IMR-90 (cell line): ENCODE results near the gene FYCO1. TPM values are rescaled to one million over a fixed set of nuclear protein-coding genes. Genes with fewer than 3 reads are reported as not detected.

Experiments used
- ATAC-seq: fragments of 200-7000 bp; cut with Tn5 transposase; 2 replicates; pipeline ENCODE4 v1.9.1; 2020; ENCODE audit warnings: low read depth, mild to moderate bottlenecking, moderate library complexity
- BruUV-seq: library from RNA; stranded (reverse); fragments of 400-500 nt; replicated peaks from 2 replicates; lab custom pipeline; 2021; lab: Mats Ljungman, UMichigan
- CTCF ChIA-PET: fragments of 300-600 bp; formaldehyde crosslinking; extraction: SDS; loops from one replicate; lab custom pipeline; 2021; ENCODE audit warnings: antibody characterized with exemption; lab: Yijun Ruan, JAX
- POLR2A ChIA-PET: fragments of 300-600 bp; sonication (Branson Sonifier 250); formaldehyde crosslinking; loops from one replicate; lab custom pipeline; 2022; ENCODE audit warnings: antibody characterized with exemption; ENCODE audit not compliant: unreplicated experiment; lab: Charles Lee
- DNase-seq: peaks from one replicate; pipeline ENCODE4 v3.0.0; 2013
- H2AFZ ChIP-seq: replicated peaks from 2 replicates; pipeline ENCODE3; 2013; ENCODE audit warnings: low read length, mild to moderate bottlenecking; ENCODE audit not compliant: poor library complexity
- H2AK5ac ChIP-seq: 2 replicates; pipeline ENCODE4 v1.6.1; 2013; ENCODE audit warnings: low read depth, low read length, inconsistent platforms
- H2AK9ac ChIP-seq: replicated peaks from 2 replicates; pipeline ENCODE3; 2013; ENCODE audit warnings: mild to moderate bottlenecking, low read depth, low read length, moderate library complexity; ENCODE audit not compliant: poor library complexity
- H2BK120ac ChIP-seq: 2 replicates; pipeline ENCODE4 v1.6.1; 2013; ENCODE audit warnings: low read depth, low read length, inconsistent platforms
- H2BK15ac ChIP-seq: 3 replicates; pipeline ENCODE4 v1.6.1; 2013; ENCODE audit warnings: low read depth, low read length, inconsistent platforms
- H2BK20ac ChIP-seq: 2 replicates; pipeline ENCODE4 v1.6.1; 2013; ENCODE audit warnings: low read depth, mild to moderate bottlenecking, inconsistent platforms, low read length, moderate library complexity
- H2BK5ac ChIP-seq: 2 replicates; pipeline ENCODE4 v1.6.1; 2013; ENCODE audit warnings: mild to moderate bottlenecking, low read depth, low read length, inconsistent platforms; ENCODE audit not compliant: poor library complexity, severe bottlenecking
- H3K14ac ChIP-seq: replicated peaks from 2 replicates; pipeline ENCODE4 v1.6.1; 2013; ENCODE audit warnings: low read depth, low read length, inconsistent platforms
- H3K18ac ChIP-seq: 2 replicates; pipeline ENCODE4 v1.6.1; 2013; ENCODE audit warnings: low read depth, low read length, control low read depth
- H3K23ac ChIP-seq: 2 replicates; pipeline ENCODE4 v1.6.1; 2013; ENCODE audit warnings: low read depth, low read length, inconsistent platforms
- H3K27ac ChIP-seq: 2 replicates; pipeline ENCODE4 v1.5.1; 2013; ENCODE audit warnings: mild to moderate bottlenecking, control low read depth, low read length; ENCODE audit not compliant: insufficient read depth
- H3K27me3 ChIP-seq: 2 replicates; pipeline ENCODE4 v1.6.1; 2013; ENCODE audit warnings: low read length; ENCODE audit not compliant: control insufficient read depth, insufficient read depth
- H3K36me3 ChIP-seq: 2 replicates; pipeline ENCODE4 v1.6.1; 2013; ENCODE audit warnings: low read length, mixed read lengths; ENCODE audit not compliant: control insufficient read depth, insufficient read depth
- H3K4ac ChIP-seq: 2 replicates; pipeline ENCODE4 v1.6.1; 2013; ENCODE audit warnings: low read depth, low read length, inconsistent platforms
- H3K4me1 ChIP-seq: 2 replicates; pipeline ENCODE4 v1.6.1; 2013; ENCODE audit warnings: low read length, mixed read lengths; ENCODE audit not compliant: control insufficient read depth, insufficient read depth
- H3K4me2 ChIP-seq: 2 replicates; pipeline ENCODE4 v1.6.1; 2013; ENCODE audit warnings: low read depth, mild to moderate bottlenecking, control low read depth, low read length, moderate library complexity
- H3K4me3 ChIP-seq: 2 replicates; pipeline ENCODE4 v1.5.1; 2013; ENCODE audit warnings: low read depth, mild to moderate bottlenecking, control low read depth, low read length, moderate library complexity; ENCODE audit not compliant: insufficient read depth
- H3K56ac ChIP-seq: 2 replicates; pipeline ENCODE4 v1.6.1; 2013; ENCODE audit warnings: low read length, inconsistent platforms; ENCODE audit not compliant: insufficient read depth; ENCODE audit errors: extremely low read depth
- H3K79me1 ChIP-seq, 2 experiments: 2 replicates each; pipeline ENCODE4 v1.6.1; 2013; ENCODE audit warnings: low read length in 2 of 2, inconsistent platforms in 1 of 2, low read depth in 1 of 2
- H3K9ac ChIP-seq: 2 replicates; pipeline ENCODE4 v1.6.1; 2013; ENCODE audit warnings: low read depth, low read length, control low read depth
- H3K9me1 ChIP-seq: 2 replicates; pipeline ENCODE4 v1.6.1; 2013; ENCODE audit warnings: low read length, inconsistent platforms; ENCODE audit not compliant: insufficient read depth
- H3K9me3 ChIP-seq: 2 replicates; pipeline ENCODE4 v1.6.1; 2013; ENCODE audit warnings: low read length; ENCODE audit not compliant: control insufficient read depth, insufficient read depth
- H4K20me1 ChIP-seq: 2 replicates; pipeline ENCODE4 v1.6.1; 2013; ENCODE audit warnings: low read length, inconsistent platforms; ENCODE audit not compliant: insufficient read depth
- H4K5ac ChIP-seq: 2 replicates; pipeline ENCODE4 v1.6.1; 2013; ENCODE audit warnings: mild to moderate bottlenecking, low read depth, low read length, control low read depth
- H4K8ac ChIP-seq, 2 experiments: 2 replicates each; pipeline ENCODE4 v1.6.1; 2013; ENCODE audit warnings: low read depth in 2 of 2, low read length in 2 of 2, control low read depth in 1 of 2, inconsistent platforms in 1 of 2
- H4K91ac ChIP-seq: 2 replicates; pipeline ENCODE4 v1.6.1; 2013; ENCODE audit warnings: low read depth, low read length, inconsistent platforms; ENCODE audit not compliant: insufficient read depth
- BHLHE40 ChIP-seq: fragments of 150-350 bp; IDR thresholded peaks from 2 replicates; pipeline ENCODE4 v1.6.1; 2016; ENCODE audit warnings: mild to moderate bottlenecking, low read depth, low read length
- CEBPB ChIP-seq: IDR thresholded peaks from 2 replicates; pipeline ENCODE4 v1.6.1; 2012; ENCODE audit warnings: low read depth, low read length, improper control_type of control experiment
- CHD1 ChIP-seq: IDR thresholded peaks from 2 replicates; pipeline ENCODE4 v1.6.1; 2012; ENCODE audit warnings: low read depth, low read length, improper control_type of control experiment
- CTCF ChIP-seq: conservative IDR thresholded peaks from 2 replicates; pipeline ENCODE4 v1.5.1; 2012; ENCODE audit warnings: mild to moderate bottlenecking, low read depth, low read length, improper control_type of control experiment
- ELK1 ChIP-seq: fragments of 150-350 bp; IDR thresholded peaks from 2 replicates; pipeline ENCODE4 v1.6.1; 2016; ENCODE audit warnings: low read depth, mild to moderate bottlenecking, low read length, moderate library complexity, borderline replicate concordance
- FOS ChIP-seq: fragments of 150-350 bp; IDR thresholded peaks from 2 replicates; pipeline ENCODE4 v1.6.1; 2016; ENCODE audit warnings: low read depth, low read length
- MAFK ChIP-seq: IDR thresholded peaks from 2 replicates; pipeline ENCODE4 v1.6.1; 2012; ENCODE audit warnings: low read depth, low read length, improper control_type of control experiment
- MAZ ChIP-seq: IDR thresholded peaks from 2 replicates; pipeline ENCODE4 v1.6.1; 2012; ENCODE audit warnings: low read depth, mild to moderate bottlenecking, low read length, improper control_type of control experiment, moderate library complexity, borderline replicate concordance
- MXI1 ChIP-seq: IDR thresholded peaks from 2 replicates; pipeline ENCODE4 v1.6.1; 2012; ENCODE audit warnings: low read depth, mild to moderate bottlenecking, low read length, moderate library complexity, borderline replicate concordance
- NFE2L2 ChIP-seq: fragments of 150-350 bp; IDR thresholded peaks from 2 replicates; pipeline ENCODE4 v1.6.1; 2016; ENCODE audit warnings: low read depth, mild to moderate bottlenecking, low read length
- POLR2A ChIP-seq: IDR thresholded peaks from 2 replicates; pipeline ENCODE4 v1.6.1; 2012; ENCODE audit warnings: mild to moderate bottlenecking, low read depth, low read length
- RAD21 ChIP-seq: IDR thresholded peaks from 2 replicates; pipeline ENCODE4 v1.6.1; 2012; ENCODE audit warnings: low read length, improper control_type of control experiment
- RCOR1 ChIP-seq: IDR thresholded peaks from 2 replicates; pipeline ENCODE4 v1.6.1; 2012; ENCODE audit warnings: mild to moderate bottlenecking, low read length, improper control_type of control experiment; ENCODE audit not compliant: insufficient replicate concordance
- RFX5 ChIP-seq: IDR thresholded peaks from 2 replicates; pipeline ENCODE4 v1.8.0; 2012; ENCODE audit warnings: low read depth, mild to moderate bottlenecking, low read length, moderate library complexity
- SMC3 ChIP-seq: fragments of 150-350 bp; IDR thresholded peaks from 2 replicates; pipeline ENCODE4 v1.6.1; 2016; ENCODE audit warnings: low read depth, mild to moderate bottlenecking, antibody characterized with exemption, low read length, moderate library complexity
- USF2 ChIP-seq: fragments of 150-350 bp; IDR thresholded peaks from 2 replicates; pipeline ENCODE4 v1.6.1; 2017; ENCODE audit warnings: mild to moderate bottlenecking, antibody characterized with exemption, low read length, low read depth
- WGBS, 2 experiments: methylation state at CpG; one replicate each; pipeline versions ENCODE4 v1.1.5 to v1.1.7; 2013; ENCODE audit warnings: missing lambda C conversion rate in 2 of 2; ENCODE audit not compliant: insufficient read length in 1 of 2; ENCODE audit errors: extremely low coverage in 2 of 2; 5-methylcytosine and 5-hydroxymethylcytosine counted together
- dilution Hi-C: fragments of 300-500 bp; cut with HindIII; formaldehyde crosslinking; loops from one replicate; pipeline ENCODE4 v1.14.3; 2018; ENCODE audit warnings: low sequenced_read_pairs; ENCODE audit not compliant: unreplicated experiment
- in situ Hi-C: fragments of 300-500 bp; cut with MboI; formaldehyde crosslinking; loops from 3 replicates; pipeline ENCODE4 v1.14.3; 2019; ENCODE audit warnings: low sequenced_read_pairs, inconsistent platforms, mixed read lengths
- intact Hi-C: fragments of 100-400 bp; cut with micrococcal nuclease; formaldehyde crosslinking; loops from 2 replicates; pipeline ENCODE4 v1.10.0; 2022
- polyA plus RNA-seq, 3 experiments: library from polyadenylated mRNA; depleted of rRNA; stranded (reverse); fragments of >200 nt; gene quantifications; 2 replicates each; pipeline ENCODE4 v1.2.3, GENCODE V29; 2012; ENCODE audit warnings: low replicate concordance in 1 of 3
- total RNA-seq: library from RNA; depleted of rRNA; stranded (reverse); fragments of >200 nt; gene quantifications from 2 replicates; pipeline ENCODE4 v1.2.3, GENCODE V29; 2012

Gene FYCO1
- total and polyA plus RNA-seq, 2 of the 4 experiments (the other 2 are of a cell fraction), result 13.7 to 20.1 TPM

GRCh38 chr3:45955706-45956105 lies 39.9 kb downstream of the FYCO1 start:
- ATAC-seq (no peak), DNase-seq (no peak)
- Histone ChIP-seq H2BK15ac (no peak overlapping the region), H4K20me1 (no peaks in the 10 kb centered on the region), H3K4me3 (no peak overlapping the region), H2BK120ac (no peak overlapping the region), H3K9me1 (peaks cover 7% of the 10 kb centered on the region; the same call in 1 of the 2 replicates), H3K27ac (no peak overlapping the region), H3K56ac (no peak overlapping the region), H3K36me3 (peaks cover 76% of the 10 kb centered on the region), H3K18ac (no peak overlapping the region), H2AK9ac (no peak overlapping the region), H3K9ac (no peak overlapping the region), H3K4ac (no peak overlapping the region), H2BK5ac (no peak overlapping the region), H4K91ac (no peak overlapping the region), H3K4me1 (peaks cover 4% of the 10 kb centered on the region; the same call in 1 of the 2 replicates), H2AK5ac (no peak overlapping the region), H3K14ac (no peak overlapping the region), H4K5ac (no peak overlapping the region), H3K23ac (no peak overlapping the region), H3K9me3 (no peaks in the 10 kb centered on the region), H3K4me2 (no peak overlapping the region), H3K27me3 (no peaks in the 10 kb centered on the region), H2BK20ac (no peak overlapping the region), H4K8ac (no peak overlapping the region), H3K79me1 (no peaks in the 10 kb centered on the region), H2AFZ (no peak overlapping the region)
- dilution Hi-C loops, result no loop called here
- ChIA-PET POLR2A (no interaction called here), CTCF (no interaction called here)
- in situ Hi-C loops, result no loop called here
- no CpG with 5 or more reads among the region's 4 CpGs for WGBS, 2 experiments
- intact Hi-C loops, result no loop called here
- no peak for TF ChIP-seq MAFK
- no peak for TF ChIP-seq RCOR1
- TF ChIP-seq CHD1, result no peak
- no peak for TF ChIP-seq NFE2L2
- TF ChIP-seq POLR2A, result no peak
- TF ChIP-seq CEBPB, result no peak
- TF ChIP-seq FOS, result no peak
- no peak for TF ChIP-seq USF2
- no peak for TF ChIP-seq ELK1
- no peak for TF ChIP-seq RFX5
- no peak for TF ChIP-seq MXI1
- no peak for TF ChIP-seq CTCF
- TF ChIP-seq SMC3, result no peak
- TF ChIP-seq RAD21, result no peak
- TF ChIP-seq BHLHE40, result no peak
- TF ChIP-seq MAZ, result no peak
- BruUV-seq, result no TSS peak
